Astrocyte (in vitro differentiated cells and primary cell): ENCODE data around the gene GFRA4. TPM values are rescaled to one million over a fixed set of nuclear protein-coding genes. Genes with fewer than 3 reads are reported as not detected.

Experiments used
- DNase-seq: peaks from one replicate; pipeline ENCODE4 v3.0.0-alpha.2; 2010; ENCODE audit warnings: low read depth
- FAIRE-seq: peaks from 2 replicates; lab custom pipeline; 2011; peaks lifted over from hg19 to GRCh38; lab: Jason Lieb, UNC
- H2AFZ ChIP-seq: 2 replicates; pipeline ENCODE4 v1.6.0; 2012; ENCODE audit warnings: low read depth, low read length, inconsistent platforms
- H3K27ac ChIP-seq: 2 replicates; pipeline ENCODE4 v1.5.1; 2011; ENCODE audit warnings: low read depth, low read length, inconsistent platforms
- H3K27me3 ChIP-seq: 2 replicates; pipeline ENCODE4 v1.6.0; 2011; ENCODE audit warnings: low read length, inconsistent platforms; ENCODE audit not compliant: insufficient read depth
- H3K36me3 ChIP-seq: 2 replicates; pipeline ENCODE4 v1.5.1; 2011; ENCODE audit warnings: low read length, inconsistent platforms; ENCODE audit not compliant: insufficient read depth
- H3K4me1 ChIP-seq: 2 replicates; pipeline ENCODE4 v1.5.1; 2011; ENCODE audit warnings: low read length, inconsistent platforms; ENCODE audit not compliant: insufficient read depth
- H3K4me2 ChIP-seq: 2 replicates; pipeline ENCODE4 v1.6.0; 2012; ENCODE audit warnings: low read length, inconsistent platforms
- H3K4me3 ChIP-seq: 2 replicates; pipeline ENCODE4 v1.5.1; 2011; ENCODE audit warnings: low read depth, mild to moderate bottlenecking, low read length, inconsistent platforms; ENCODE audit not compliant: insufficient read depth
- H3K79me2 ChIP-seq: 2 replicates; pipeline ENCODE4 v1.6.0; 2012; ENCODE audit warnings: mild to moderate bottlenecking, low read length, inconsistent platforms; ENCODE audit not compliant: insufficient read depth
- H3K9ac ChIP-seq: 2 replicates; pipeline ENCODE4 v1.6.0; 2012; ENCODE audit warnings: mild to moderate bottlenecking, low read length, inconsistent platforms
- H3K9me3 ChIP-seq: 2 replicates; pipeline ENCODE4 v1.5.1; 2012; ENCODE audit warnings: low read depth, mild to moderate bottlenecking, low read length, inconsistent platforms; ENCODE audit not compliant: insufficient read depth
- H4K20me1 ChIP-seq: 2 replicates; pipeline ENCODE4 v1.6.0; 2012; ENCODE audit warnings: low read length, inconsistent platforms; ENCODE audit not compliant: insufficient read depth
- H3K27ac Mint-ChIP-seq: one replicate; pipeline ENCODE4 v1.8.0; 2021; ENCODE audit warnings: mild to moderate bottlenecking, mixed read lengths; ENCODE audit not compliant: unreplicated experiment
- H3K27me3 Mint-ChIP-seq: one replicate; pipeline ENCODE4 v1.8.0; 2021; ENCODE audit warnings: low read depth, mixed read lengths; ENCODE audit not compliant: unreplicated experiment
- H3K36me3 Mint-ChIP-seq: one replicate; pipeline ENCODE4 v1.8.0; 2021; ENCODE audit warnings: low read depth, mixed read lengths; ENCODE audit not compliant: unreplicated experiment
- H3K4me1 Mint-ChIP-seq: one replicate; pipeline ENCODE4 v1.8.0; 2021; ENCODE audit warnings: low read depth, mixed read lengths; ENCODE audit not compliant: unreplicated experiment
- H3K4me3 Mint-ChIP-seq: one replicate; pipeline ENCODE4 v1.8.0; 2021; ENCODE audit warnings: mild to moderate bottlenecking, moderate library complexity, mixed read lengths; ENCODE audit not compliant: unreplicated experiment
- H3K9me3 Mint-ChIP-seq: one replicate; pipeline ENCODE4 v1.8.0; 2021; ENCODE audit warnings: mild to moderate bottlenecking, mixed read lengths; ENCODE audit not compliant: unreplicated experiment
- CTCF ChIP-seq: IDR thresholded peaks from 2 replicates; pipeline ENCODE4 v1.5.1; 2011; ENCODE audit warnings: low read depth, mild to moderate bottlenecking, inconsistent platforms, low read length, moderate library complexity; ENCODE audit not compliant: insufficient read depth
- EZH2 ChIP-seq: IDR thresholded peaks from 2 replicates; pipeline ENCODE4 v1.6.1; 2012; ENCODE audit warnings: mild to moderate bottlenecking, low read length, inconsistent platforms; ENCODE audit not compliant: insufficient read depth
- total RNA-seq: library from RNA; stranded (reverse); gene quantifications from 2 replicates; pipeline ENCODE4 v1.2.1, GENCODE V29; 2021

GFRA4 gene
- total RNA-seq, 1 donor from 2014 or later: not detected

DNA sequence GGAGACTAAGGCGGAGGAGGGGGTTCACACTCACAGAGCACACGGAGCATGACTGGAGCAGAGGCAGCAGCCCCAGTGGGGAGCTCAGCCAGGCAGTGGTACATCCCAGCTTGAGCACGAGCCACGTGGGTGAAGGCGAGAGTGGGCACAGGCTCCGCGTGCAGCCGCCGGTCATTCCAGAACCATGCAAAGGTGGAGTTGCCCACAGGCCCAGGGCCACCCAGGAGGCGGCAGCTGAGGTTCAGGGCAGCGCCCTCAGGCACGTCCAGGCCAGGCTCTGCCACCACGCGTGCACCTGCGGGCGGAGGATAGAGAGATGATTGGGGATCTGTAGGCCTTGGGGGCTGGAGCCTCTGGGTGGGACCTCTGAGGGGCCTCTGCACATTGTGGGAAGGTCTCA is 28.1 kb upstream of the GFRA4 start:
- no peak overlapping the region for H2AFZ ChIP-seq
- TF ChIP-seq EZH2: no peak
- Mint-ChIP-seq H3K27ac (no peak overlapping the region), H3K27me3 (peaks cover 26% of the 10 kb centered on the region), H3K9me3 (peaks cover 2% of the 10 kb centered on the region), H3K36me3 (no peaks in the 10 kb centered on the region), H3K4me3 (no peak overlapping the region), H3K4me1 (peaks cover 4% of the 10 kb centered on the region)
- H3K4me1 ChIP-seq: peaks cover 12% of the 10 kb centered on the region
- H3K9ac ChIP-seq: no peak overlapping the region
- no peaks in the 10 kb centered on the region for H3K9me3 ChIP-seq
- no peak overlapping the region for H3K4me3 ChIP-seq
- no peaks in the 10 kb centered on the region for H3K27me3 ChIP-seq
- H4K20me1 ChIP-seq: no peaks in the 10 kb centered on the region
- DNase-seq (no peak), FAIRE-seq (no peak)
- H3K4me2 ChIP-seq: no peak overlapping the region
- H3K27ac ChIP-seq: no peak overlapping the region
- no peaks in the 10 kb centered on the region for H3K36me3 ChIP-seq
- no peaks in the 10 kb centered on the region for H3K79me2 ChIP-seq

GRCh38 chr20:3690413-3690812 is 27.2 kb upstream of the GFRA4 start:
- peaks cover 4% of the 10 kb centered on the region for H3K4me1 Mint-ChIP-seq
- H3K27ac Mint-ChIP-seq: no peak overlapping the region

GRCh38 chr20:3689978-3690377 is 26.8 kb upstream of the GFRA4 start:
- Histone ChIP-seq H3K4me2 (no peak overlapping the region), H3K27me3 (no peaks in the 10 kb centered on the region), H3K4me1 (peaks cover 12% of the 10 kb centered on the region), H3K36me3 (no peaks in the 10 kb centered on the region), H3K9ac (no peak overlapping the region), H3K27ac (no peak overlapping the region), H3K4me3 (no peak overlapping the region), H3K9me3 (no peaks in the 10 kb centered on the region), H2AFZ (no peak overlapping the region), H4K20me1 (no peaks in the 10 kb centered on the region), H3K79me2 (no peaks in the 10 kb centered on the region)
- TF ChIP-seq CTCF (no peak), EZH2 (no peak)
- H3K4me3 Mint-ChIP-seq: no peak overlapping the region
- peaks cover 4% of the 10 kb centered on the region for H3K4me1 Mint-ChIP-seq
- DNase-seq (no peak), FAIRE-seq (no peak)
- no peak overlapping the region for H3K27ac Mint-ChIP-seq
- H3K27me3 Mint-ChIP-seq: peaks cover 32% of the 10 kb centered on the region
- peaks cover 2% of the 10 kb centered on the region for H3K9me3 Mint-ChIP-seq
- H3K36me3 Mint-ChIP-seq: no peaks in the 10 kb centered on the region

More at GRCh38 chr20:3690413-3690812, 27.2 kb upstream of the GFRA4 start:
- TF ChIP-seq CTCF (no peak), EZH2 (no peak)
- no peaks in the 10 kb centered on the region for H4K20me1 ChIP-seq
- FAIRE-seq (no peak), DNase-seq (no peak)
- no peaks in the 10 kb centered on the region for H3K36me3 Mint-ChIP-seq
- H3K4me3 Mint-ChIP-seq: no peak overlapping the region
- H2AFZ ChIP-seq: no peak overlapping the region
- no peaks in the 10 kb centered on the region for H3K9me3 ChIP-seq
- H3K4me1 ChIP-seq: peaks cover 12% of the 10 kb centered on the region
- H3K27me3 Mint-ChIP-seq: peaks cover 31% of the 10 kb centered on the region
- H3K4me3 ChIP-seq: no peak overlapping the region
- H3K36me3 ChIP-seq: no peaks in the 10 kb centered on the region
- no peaks in the 10 kb centered on the region for H3K79me2 ChIP-seq
- no peak overlapping the region for H3K9ac ChIP-seq
- no peaks in the 10 kb centered on the region for H3K27me3 ChIP-seq
- H3K4me2 ChIP-seq: no peak overlapping the region
- H3K9me3 Mint-ChIP-seq: peaks cover 2% of the 10 kb centered on the region
- H3K27ac ChIP-seq: no peak overlapping the region
